HL-60 (cell line): ENCODE data around the gene RBFOX2.

Source experiments
- DNase-seq, 2 experiments: peaks; one replicate each; pipeline ENCODE4 v3.0.0-alpha.2; 2010 to 2020; ENCODE audit warnings: low read depth in 1 of 2, low spot score in 1 of 2
- H3K27ac ChIP-seq: fragments of 250-450 bp; sonication (Bioruptor Pico); replicated peaks from 2 replicates; pipeline ENCODE4 v1.5.1; 2020; ENCODE audit warnings: mild to moderate bottlenecking, moderate library complexity
- H3K27me3 ChIP-seq: fragments of 250-450 bp; sonication (Bioruptor Pico); 2 replicates; pipeline ENCODE4 v1.5.1; 2021; ENCODE audit warnings: mild to moderate bottlenecking, moderate library complexity; ENCODE audit not compliant: insufficient read depth, poor library complexity, severe bottlenecking
- H3K4me3 ChIP-seq: replicated peaks from 2 replicates; pipeline ENCODE4 v1.5.1; 2011; ENCODE audit warnings: mild to moderate bottlenecking, control low read depth, low read length; ENCODE audit not compliant: insufficient read depth
- GABPA ChIP-seq: IDR thresholded peaks from 2 replicates; pipeline ENCODE4 v1.6.1; 2012; ENCODE audit warnings: low read depth
- POLR2AphosphoS5 ChIP-seq: IDR thresholded peaks from 2 replicates; pipeline ENCODE4 v1.6.1; 2012; ENCODE audit warnings: low read depth
- SPI1 ChIP-seq: IDR thresholded peaks from 2 replicates; pipeline ENCODE4 v1.6.1; 2012; ENCODE audit warnings: low read depth, mild to moderate bottlenecking, borderline replicate concordance
- TF ChIP-seq, protein P1 (sequence below): IDR thresholded peaks from 2 replicates; pipeline ENCODE4 v1.6.1; 2012; ENCODE audit warnings: low read depth; ENCODE audit not compliant: insufficient replicate concordance
- TF ChIP-seq, protein P2 (sequence below): IDR thresholded peaks from one replicate; pipeline ENCODE4 v1.5.1; 2011; ENCODE audit warnings: low read length, control low read depth, inconsistent platforms; ENCODE audit not compliant: insufficient read depth

RBFOX2 gene

DNA sequence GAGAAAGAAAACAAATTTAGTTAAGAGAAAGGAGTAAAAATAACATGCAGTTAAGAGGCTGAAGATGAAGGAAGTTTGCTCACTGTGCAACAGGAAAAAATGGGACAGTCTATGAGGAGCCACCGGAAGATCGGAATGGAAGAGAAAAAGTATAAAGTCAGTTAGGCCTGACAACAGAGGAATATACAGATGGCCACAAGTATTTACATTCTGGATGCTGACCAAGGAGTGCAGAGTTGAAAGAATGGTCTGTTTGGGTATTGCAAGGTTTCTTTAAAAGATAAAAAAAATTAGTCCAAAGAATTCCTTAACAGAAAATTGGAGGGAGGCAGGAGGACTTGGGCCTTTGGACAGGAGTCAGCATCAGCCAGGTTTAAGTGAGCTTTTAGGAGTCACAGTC lies 37.5 kb downstream of the RBFOX2 start:
- no peak for DNase-seq

DNA sequence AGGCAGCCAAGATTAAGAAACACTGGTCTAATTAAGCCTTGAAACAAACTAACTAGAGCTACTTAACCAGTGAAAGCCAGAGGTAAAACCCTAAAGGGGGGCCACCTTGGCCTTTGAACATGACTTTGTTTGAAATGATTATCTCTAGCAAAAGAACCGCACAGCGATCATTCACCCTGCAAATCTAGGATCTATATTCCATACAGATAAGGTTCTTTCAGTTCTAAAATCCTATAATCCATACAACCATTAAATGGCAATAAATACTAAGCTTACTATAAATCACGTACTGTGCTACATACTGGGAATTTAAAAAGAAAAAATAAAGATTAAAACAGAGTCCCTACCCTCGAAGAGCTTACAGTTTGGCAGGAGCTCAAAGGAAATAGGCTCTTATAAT lies 40.6 kb downstream of the RBFOX2 start:
- DNase-seq: no peak
- H3K27me3 ChIP-seq: peaks cover 16% of the 10 kb centered on the region
- no peak for TF ChIP-seq GABPA
- TF ChIP-seq, protein P1, sequence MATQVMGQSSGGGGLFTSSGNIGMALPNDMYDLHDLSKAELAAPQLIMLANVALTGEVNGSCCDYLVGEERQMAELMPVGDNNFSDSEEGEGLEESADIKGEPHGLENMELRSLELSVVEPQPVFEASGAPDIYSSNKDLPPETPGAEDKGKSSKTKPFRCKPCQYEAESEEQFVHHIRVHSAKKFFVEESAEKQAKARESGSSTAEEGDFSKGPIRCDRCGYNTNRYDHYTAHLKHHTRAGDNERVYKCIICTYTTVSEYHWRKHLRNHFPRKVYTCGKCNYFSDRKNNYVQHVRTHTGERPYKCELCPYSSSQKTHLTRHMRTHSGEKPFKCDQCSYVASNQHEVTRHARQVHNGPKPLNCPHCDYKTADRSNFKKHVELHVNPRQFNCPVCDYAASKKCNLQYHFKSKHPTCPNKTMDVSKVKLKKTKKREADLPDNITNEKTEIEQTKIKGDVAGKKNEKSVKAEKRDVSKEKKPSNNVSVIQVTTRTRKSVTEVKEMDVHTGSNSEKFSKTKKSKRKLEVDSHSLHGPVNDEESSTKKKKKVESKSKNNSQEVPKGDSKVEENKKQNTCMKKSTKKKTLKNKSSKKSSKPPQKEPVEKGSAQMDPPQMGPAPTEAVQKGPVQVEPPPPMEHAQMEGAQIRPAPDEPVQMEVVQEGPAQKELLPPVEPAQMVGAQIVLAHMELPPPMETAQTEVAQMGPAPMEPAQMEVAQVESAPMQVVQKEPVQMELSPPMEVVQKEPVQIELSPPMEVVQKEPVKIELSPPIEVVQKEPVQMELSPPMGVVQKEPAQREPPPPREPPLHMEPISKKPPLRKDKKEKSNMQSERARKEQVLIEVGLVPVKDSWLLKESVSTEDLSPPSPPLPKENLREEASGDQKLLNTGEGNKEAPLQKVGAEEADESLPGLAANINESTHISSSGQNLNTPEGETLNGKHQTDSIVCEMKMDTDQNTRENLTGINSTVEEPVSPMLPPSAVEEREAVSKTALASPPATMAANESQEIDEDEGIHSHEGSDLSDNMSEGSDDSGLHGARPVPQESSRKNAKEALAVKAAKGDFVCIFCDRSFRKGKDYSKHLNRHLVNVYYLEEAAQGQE: no peak
- TF ChIP-seq, protein P2, sequence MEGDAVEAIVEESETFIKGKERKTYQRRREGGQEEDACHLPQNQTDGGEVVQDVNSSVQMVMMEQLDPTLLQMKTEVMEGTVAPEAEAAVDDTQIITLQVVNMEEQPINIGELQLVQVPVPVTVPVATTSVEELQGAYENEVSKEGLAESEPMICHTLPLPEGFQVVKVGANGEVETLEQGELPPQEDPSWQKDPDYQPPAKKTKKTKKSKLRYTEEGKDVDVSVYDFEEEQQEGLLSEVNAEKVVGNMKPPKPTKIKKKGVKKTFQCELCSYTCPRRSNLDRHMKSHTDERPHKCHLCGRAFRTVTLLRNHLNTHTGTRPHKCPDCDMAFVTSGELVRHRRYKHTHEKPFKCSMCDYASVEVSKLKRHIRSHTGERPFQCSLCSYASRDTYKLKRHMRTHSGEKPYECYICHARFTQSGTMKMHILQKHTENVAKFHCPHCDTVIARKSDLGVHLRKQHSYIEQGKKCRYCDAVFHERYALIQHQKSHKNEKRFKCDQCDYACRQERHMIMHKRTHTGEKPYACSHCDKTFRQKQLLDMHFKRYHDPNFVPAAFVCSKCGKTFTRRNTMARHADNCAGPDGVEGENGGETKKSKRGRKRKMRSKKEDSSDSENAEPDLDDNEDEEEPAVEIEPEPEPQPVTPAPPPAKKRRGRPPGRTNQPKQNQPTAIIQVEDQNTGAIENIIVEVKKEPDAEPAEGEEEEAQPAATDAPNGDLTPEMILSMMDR: no peak
- no peak overlapping the region for H3K4me3 ChIP-seq
- no peak overlapping the region for H3K27ac ChIP-seq

More for the DNA sequence above, 37.5 kb downstream of the RBFOX2 start:
- Histone ChIP-seq H3K27ac (no peak overlapping the region), H3K27me3 (peaks cover 15% of the 10 kb centered on the region), H3K4me3 (no peak overlapping the region)
- TF ChIP-seq GABPA (no peak), POLR2AphosphoS5 (no peak), SPI1 (no peak)
- TF ChIP-seq, protein P1: no peak
- TF ChIP-seq, protein P2: no peak

DNA sequence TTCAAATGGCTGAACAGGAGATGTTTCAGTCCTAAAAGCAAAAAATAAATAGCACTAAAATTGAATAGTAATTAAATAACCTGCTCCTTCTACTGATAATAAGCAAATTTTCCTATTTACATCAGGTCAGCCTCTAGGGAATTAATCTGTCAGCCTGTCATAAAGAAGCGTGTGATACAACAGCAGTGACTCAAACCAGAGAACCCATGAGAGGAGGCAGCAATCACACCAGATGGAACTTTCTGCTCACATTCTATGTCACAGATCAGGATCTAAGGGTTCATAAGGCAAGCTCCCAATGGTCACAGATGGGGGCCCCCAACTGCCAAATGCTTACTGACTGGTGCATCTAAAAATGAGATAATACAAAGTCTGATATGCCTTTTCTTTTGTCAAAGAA lies 41.1 kb downstream of the RBFOX2 start:
- TF ChIP-seq, protein P2: no peak
- TF ChIP-seq, protein P1: no peak
- TF ChIP-seq GABPA: no peak
- no peak for TF ChIP-seq POLR2AphosphoS5
- TF ChIP-seq SPI1: no peak
- Histone ChIP-seq H3K4me3 (no peak overlapping the region), H3K27me3 (peaks cover 14% of the 10 kb centered on the region), H3K27ac (no peak overlapping the region)
- DNase-seq: no peak
